ENCODE results near the gene GIPC2. TPM values are rescaled to one million over a fixed set of nuclear protein-coding genes. Genes with fewer than 3 reads are reported as not detected.

The GIPC2 gene
- total and polyA plus RNA-seq, 9 of the 15 experiments (the other 6 are each of a cell fraction or from before 2014, with no cell fraction given), result 0.01 to 0.05 (median 0.04) TPM; not detected in 3

GRCh38 chr1:78096976-78097375 is 51.2 kb downstream of the GIPC2 start:
- no peak for DNase-seq (ENCODE audit: extremely low read depth in 1 of 4, low spot score in 3 of 4)
- Histone ChIP-seq H3K27me3 (ENCODE audit: control insufficient read depth in 2 of 2, insufficient read depth in 2 of 2, low read length in 2 of 2) (no peaks in the 10 kb centered on the region), H4K20me1 (replicated peaks; ENCODE audit: control insufficient read depth, insufficient read depth, low read length) (no peaks in the 10 kb centered on the region), H2AFZ (ENCODE audit: low read depth, low read length) (no peak overlapping the region), H3K9me1 (ENCODE audit: control insufficient read depth, insufficient read depth, low read length) (no peaks in the 10 kb centered on the region), H3K36me3 (ENCODE audit: control insufficient read depth, insufficient read depth, low read length) (no peaks in the 10 kb centered on the region), H3K4me2 (ENCODE audit: insufficient read depth, low read length) (no peak overlapping the region), H3K9ac (ENCODE audit: insufficient read depth in 1 of 2, low read depth in 2 of 2, low read length in 2 of 2) (no peak overlapping the region), H3K9me3 (replicated peaks; ENCODE audit: control insufficient read depth, insufficient read depth, low read depth, low read length) (no peaks in the 10 kb centered on the region), H3K79me2 (ENCODE audit: control insufficient read depth, insufficient read depth, low read length) (no peaks in the 10 kb centered on the region), H3K4me3 (no peak overlapping the region), H3K4me1 (replicated peaks in 1 of 2; ENCODE audit: control insufficient read depth in 2 of 2, insufficient read depth in 2 of 2, low read length in 2 of 2) (peaks cover 0 to 4% of the 10 kb centered on the region in 2 experiments; a peak in 2 of 5 replicates), H3K27ac (ENCODE audit: extremely low read depth, low read depth, low read length) (no peak overlapping the region)
- CTCF ChIA-PET (ENCODE audit: low intra/inter-chr PET ratio), result no interaction called here
- FAIRE-seq, result no peak
- no TSS peak for BruUV-seq (replicated peaks)
- ATAC-seq, result no peak
- 10% methylated on average over 1 of the region's 1 CpG for WGBS (ENCODE audit: insufficient coverage, low coverage, missing lambda C conversion rate)
- intact Hi-C loops (cut with micrococcal nuclease) (no loop called here), in situ Hi-C loops (cut with MboI) (no loop called here)
- POLR2A ChIA-PET, result interaction anchor here (1.2 kb wide), 1 partner anchor 30 kb away, joined by 4 read pairs; no protein-coding TSS in a partner anchor
- TF ChIP-seq ZBTB43 (CRISPR knock-in tag; IDR thresholded peaks at IDR 0.05), result no peak
- no peak for TF ChIP-seq CREB3 (tag; conservative IDR thresholded peaks at IDR 0.05; ENCODE audit: low read depth)
- TF ChIP-seq ZNF3 (CRISPR knock-in tag; IDR thresholded peaks at IDR 0.05), result no peak
- TF ChIP-seq SRSF1 (IDR thresholded peaks at IDR 0.05; ENCODE audit: low read depth, low read length), result no peak
- TF ChIP-seq ZMIZ1 (IDR thresholded peaks at IDR 0.05; ENCODE audit: low read depth in 2 of 2, low read length in 2 of 2), result no peak
- TF ChIP-seq MLX (CRISPR knock-in tag; conservative IDR thresholded peaks at IDR 0.05), result no peak
- TF ChIP-seq ZNF445 (CRISPR knock-in tag; IDR thresholded peaks at IDR 0.05; ENCODE audit: low read depth), result no peak
- TF ChIP-seq ELK3 (CRISPR knock-in tag; IDR thresholded peaks at IDR 0.05), result no peak
- no peak for TF ChIP-seq ZNF584 (CRISPR knock-in tag; IDR thresholded peaks at IDR 0.05; ENCODE audit: low read depth)
- no peak for TF ChIP-seq ZNF764 (CRISPR knock-in tag; IDR thresholded peaks at IDR 0.05; ENCODE audit: low read depth)
- no peak for TF ChIP-seq HDAC1 (IDR thresholded peaks at IDR 0.05)
- no peak for TF ChIP-seq ATF6 (CRISPR knock-in tag; IDR thresholded peaks at IDR 0.05)

Data from K562 (cell line).